Loucy (cell line): Measurements from ENCODE around the gene CACNA2D1.

Experiments
- H2AFZ ChIP-seq: fragments of 200-600 bp; sonication (generic); 2 replicates; pipeline ENCODE4 v1.6.0; 2016; ENCODE audit warnings: antibody characterized with exemption, mild to moderate bottlenecking, low read length, moderate library complexity
- H3F3A ChIP-seq: fragments of 200-600 bp; 2 replicates; pipeline ENCODE4 v1.6.0; 2016; ENCODE audit warnings: antibody characterized with exemption, low read depth, mild to moderate bottlenecking
- H3K27me3 ChIP-seq: fragments of 200-600 bp; sonication (generic); 2 replicates; pipeline ENCODE4 v1.6.1; 2014; ENCODE audit warnings: low read length, mild to moderate bottlenecking; ENCODE audit not compliant: insufficient read depth, poor library complexity, severe bottlenecking
- H3K36me3 ChIP-seq: fragments of 200-600 bp; sonication (generic); 2 replicates; pipeline ENCODE4 v1.6.1; 2016; ENCODE audit warnings: low read length; ENCODE audit not compliant: insufficient read depth
- H3K4me1 ChIP-seq: fragments of 200-600 bp; sonication (generic); 2 replicates; pipeline ENCODE4 v1.5.1; 2014; ENCODE audit warnings: low read length, mild to moderate bottlenecking; ENCODE audit not compliant: insufficient read depth, poor library complexity, severe bottlenecking
- H3K4me2 ChIP-seq: fragments of 200-600 bp; sonication (generic); 2 replicates; pipeline ENCODE4 v1.6.0; 2014; ENCODE audit warnings: antibody characterized with exemption, low read length, low read depth, mild to moderate bottlenecking; ENCODE audit not compliant: poor library complexity, severe bottlenecking
- H3K4me3 ChIP-seq: fragments of 200-600 bp; sonication (generic); 2 replicates; pipeline ENCODE4 v1.5.1; 2014; ENCODE audit warnings: low read length, mild to moderate bottlenecking, mixed read lengths; ENCODE audit not compliant: poor library complexity, severe bottlenecking
- H3K79me2 ChIP-seq: fragments of 200-600 bp; sonication (generic); 2 replicates; pipeline ENCODE4 v1.6.1; 2014; ENCODE audit warnings: low read length; ENCODE audit not compliant: insufficient read depth
- H3K9ac ChIP-seq: fragments of 200-600 bp; sonication (generic); 2 replicates; pipeline ENCODE4 v1.6.0; 2014; ENCODE audit warnings: mild to moderate bottlenecking, low read depth, low read length, moderate library complexity; ENCODE audit not compliant: poor library complexity, severe bottlenecking
- H3K9me2 ChIP-seq: fragments of 200-600 bp; sonication (generic); replicated peaks from 2 replicates; pipeline ENCODE4 v1.6.1; 2016; ENCODE audit warnings: low read depth, low read length, mixed read lengths
- H3K9me3 ChIP-seq: fragments of 200-600 bp; sonication (generic); 2 replicates; pipeline ENCODE4 v1.6.1; 2014; ENCODE audit warnings: mild to moderate bottlenecking, antibody characterized with exemption, low read length, low read depth; ENCODE audit not compliant: insufficient read depth
- H4K20me1 ChIP-seq: fragments of 200-600 bp; sonication (generic); 2 replicates; pipeline ENCODE4 v1.6.0; 2014; ENCODE audit warnings: antibody characterized with exemption, low read length, mild to moderate bottlenecking; ENCODE audit not compliant: insufficient read depth, poor library complexity, severe bottlenecking
- EZH2phosphoT487 ChIP-seq: fragments of 200-600 bp; IDR thresholded peaks from 2 replicates; pipeline ENCODE4 v1.6.1; 2018; ENCODE audit warnings: antibody characterized with exemption, mild to moderate bottlenecking, moderate library complexity, borderline replicate concordance
- TF ChIP-seq, protein P1 (sequence below): fragments of 200-600 bp; sonication (generic); conservative IDR thresholded peaks from 2 replicates; pipeline ENCODE4 v1.5.1; 2014; ENCODE audit warnings: mild to moderate bottlenecking, antibody characterized with exemption, low read length

The CACNA2D1 gene

DNA sequence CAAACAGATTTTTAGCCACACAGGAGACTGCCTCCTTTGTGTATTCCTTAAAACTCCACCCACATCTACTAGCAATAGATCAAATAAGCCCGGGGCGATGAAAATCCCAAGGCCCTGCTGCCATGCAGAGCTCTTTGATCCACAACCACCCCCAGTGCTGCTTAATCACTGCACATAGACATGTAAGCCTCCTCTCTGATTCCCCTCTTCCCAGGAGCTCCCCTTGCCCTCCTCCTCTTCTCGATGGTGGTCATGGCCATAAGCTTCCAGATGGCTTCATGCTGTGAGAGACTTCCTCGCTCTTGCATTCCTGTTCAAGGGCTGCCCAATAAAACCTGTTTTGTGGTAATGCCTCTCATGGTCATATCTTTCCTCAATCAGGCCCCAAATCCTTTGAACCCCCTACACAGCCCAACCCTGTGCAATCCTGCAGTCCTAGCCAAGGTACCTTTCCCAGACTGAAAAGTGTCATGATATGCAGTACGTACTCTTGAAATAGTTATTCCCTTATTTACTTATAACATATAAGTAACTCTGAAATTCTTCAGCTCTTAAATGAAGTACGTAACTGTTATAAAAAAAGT lies 158.5 kb downstream of the CACNA2D1 start:
- no peak overlapping the region for H3K4me2 ChIP-seq
- no peaks in the 10 kb centered on the region for H3K9me2 ChIP-seq
- H3K27me3 ChIP-seq = no peaks in the 10 kb centered on the region
- H3F3A ChIP-seq = no peaks in the 10 kb centered on the region
- H3K9ac ChIP-seq = no peak overlapping the region
- no peaks in the 10 kb centered on the region for H4K20me1 ChIP-seq
- H3K4me1 ChIP-seq = no peaks in the 10 kb centered on the region
- TF ChIP-seq EZH2phosphoT487 = no peak
- TF ChIP-seq, protein P1, sequence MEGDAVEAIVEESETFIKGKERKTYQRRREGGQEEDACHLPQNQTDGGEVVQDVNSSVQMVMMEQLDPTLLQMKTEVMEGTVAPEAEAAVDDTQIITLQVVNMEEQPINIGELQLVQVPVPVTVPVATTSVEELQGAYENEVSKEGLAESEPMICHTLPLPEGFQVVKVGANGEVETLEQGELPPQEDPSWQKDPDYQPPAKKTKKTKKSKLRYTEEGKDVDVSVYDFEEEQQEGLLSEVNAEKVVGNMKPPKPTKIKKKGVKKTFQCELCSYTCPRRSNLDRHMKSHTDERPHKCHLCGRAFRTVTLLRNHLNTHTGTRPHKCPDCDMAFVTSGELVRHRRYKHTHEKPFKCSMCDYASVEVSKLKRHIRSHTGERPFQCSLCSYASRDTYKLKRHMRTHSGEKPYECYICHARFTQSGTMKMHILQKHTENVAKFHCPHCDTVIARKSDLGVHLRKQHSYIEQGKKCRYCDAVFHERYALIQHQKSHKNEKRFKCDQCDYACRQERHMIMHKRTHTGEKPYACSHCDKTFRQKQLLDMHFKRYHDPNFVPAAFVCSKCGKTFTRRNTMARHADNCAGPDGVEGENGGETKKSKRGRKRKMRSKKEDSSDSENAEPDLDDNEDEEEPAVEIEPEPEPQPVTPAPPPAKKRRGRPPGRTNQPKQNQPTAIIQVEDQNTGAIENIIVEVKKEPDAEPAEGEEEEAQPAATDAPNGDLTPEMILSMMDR = no peak
- H2AFZ ChIP-seq = no peak overlapping the region
- H3K36me3 ChIP-seq = no peaks in the 10 kb centered on the region
- no peaks in the 10 kb centered on the region for H3K9me3 ChIP-seq
- H3K4me3 ChIP-seq = no peak overlapping the region
- no peaks in the 10 kb centered on the region for H3K79me2 ChIP-seq

DNA sequence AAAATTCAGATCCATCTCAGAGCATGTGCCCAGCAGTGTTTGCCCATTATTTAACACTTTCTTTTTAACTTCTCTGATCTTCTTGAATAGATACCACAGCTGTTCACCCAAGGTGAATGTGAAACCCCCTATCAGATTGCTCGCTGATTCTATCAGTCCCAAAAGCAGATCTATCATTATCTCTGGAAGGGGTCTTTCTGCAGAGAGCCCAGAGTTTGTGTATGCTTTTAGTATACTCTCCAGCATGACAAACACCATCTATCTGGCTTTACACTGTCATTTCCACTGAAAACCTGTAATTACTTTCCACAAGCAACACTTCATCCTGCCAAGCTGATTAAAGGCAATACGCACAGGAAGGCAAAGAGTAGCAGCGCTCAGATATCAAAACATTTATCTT lies 168.2 kb downstream of the CACNA2D1 start:
- H3K4me2 ChIP-seq = no peak overlapping the region
- no peaks in the 10 kb centered on the region for H3K9me3 ChIP-seq
- TF ChIP-seq, protein P1 = no peak
- TF ChIP-seq EZH2phosphoT487 = no peak

DNA sequence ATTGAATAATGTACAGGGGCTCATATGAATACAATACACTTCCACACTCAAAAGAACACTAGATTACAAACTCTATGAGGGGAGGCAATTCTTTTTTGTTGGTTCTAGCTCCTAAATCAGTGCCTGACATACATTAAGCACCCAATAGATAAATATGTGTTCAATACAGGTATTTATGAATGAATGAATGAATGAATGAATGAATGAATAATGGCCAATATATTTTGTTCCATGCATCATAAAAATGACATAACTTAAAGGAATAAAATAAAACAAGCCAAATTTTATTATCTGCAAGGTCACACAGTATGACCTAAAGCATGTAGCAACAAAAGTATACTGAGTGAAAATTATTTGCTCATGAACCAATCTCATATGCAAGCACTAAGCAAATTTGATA lies 168.9 kb downstream of the CACNA2D1 start:
- TF ChIP-seq, protein P1 = no peak
- no peak for TF ChIP-seq EZH2phosphoT487
- Histone ChIP-seq H2AFZ (no peak overlapping the region), H3K9me2 (no peaks in the 10 kb centered on the region), H3K27me3 (no peaks in the 10 kb centered on the region), H3K79me2 (no peaks in the 10 kb centered on the region), H3K4me3 (no peak overlapping the region), H3K4me1 (no peaks in the 10 kb centered on the region), H3K4me2 (no peak overlapping the region), H3K9ac (no peak overlapping the region), H4K20me1 (no peaks in the 10 kb centered on the region), H3K9me3 (no peaks in the 10 kb centered on the region), H3K36me3 (no peaks in the 10 kb centered on the region), H3F3A (no peaks in the 10 kb centered on the region)

More for the DNA sequence above, 168.2 kb downstream of the CACNA2D1 start:
- no peaks in the 10 kb centered on the region for H4K20me1 ChIP-seq
- H3F3A ChIP-seq = no peaks in the 10 kb centered on the region
- H2AFZ ChIP-seq = no peak overlapping the region
- H3K27me3 ChIP-seq = no peaks in the 10 kb centered on the region
- no peaks in the 10 kb centered on the region for H3K4me1 ChIP-seq
- H3K36me3 ChIP-seq = no peaks in the 10 kb centered on the region
- H3K79me2 ChIP-seq = no peaks in the 10 kb centered on the region
- H3K4me3 ChIP-seq = no peak overlapping the region
- no peaks in the 10 kb centered on the region for H3K9me2 ChIP-seq
- H3K9ac ChIP-seq = no peak overlapping the region
